Left lung (tissue), 10 donors: Measurements from ENCODE around the gene RRBP1. TPM values are rescaled to one million over a fixed set of nuclear protein-coding genes. Genes with fewer than 3 reads are reported as not detected.

Source experiments
- ATAC-seq: fragments of 200-7000 bp; cut with Tn5 transposase; one replicate; pipeline ENCODE4 v1.9.1; 2020; ENCODE audit warnings: moderate library complexity
- DNase-seq, 4 donors: peaks; one replicate each; pipeline ENCODE4 v3.0.0-alpha.2; 2013 to 2020
- H3K27ac ChIP-seq, 2 donors: fragments of 200-600 bp; sonication (generic) in 1 of 2; one replicate each; pipeline versions ENCODE4 v1.5.0 to v1.8.0; 2020 to 2021
- H3K27me3 ChIP-seq, 2 donors: fragments of 200-600 bp; sonication (generic) in 1 of 2; one replicate each; pipeline versions ENCODE4 v1.5.0 to v1.8.0; 2020 to 2021
- H3K36me3 ChIP-seq, 2 donors: fragments of 200-600 bp; sonication (generic) in 1 of 2; one replicate each; pipeline versions ENCODE4 v1.5.0 to v1.8.0; 2020 to 2021
- H3K4me1 ChIP-seq, 2 donors: fragments of 200-600 bp; one replicate each; pipeline ENCODE4 v1.8.0; 2021
- H3K4me3 ChIP-seq, 2 donors: fragments of 200-600 bp; sonication (generic) in 1 of 2; one replicate each; pipeline versions ENCODE4 v1.5.0 to v1.8.0; 2020 to 2021; ENCODE audit warnings: mild to moderate bottlenecking in 1 of 2
- H3K9me3 ChIP-seq, 2 donors: fragments of 200-600 bp; sonication (generic) in 1 of 2; one replicate each; pipeline versions ENCODE4 v1.5.0 to v1.8.0; 2020 to 2021
- intact Hi-C, 2 donors: fragments of 100-400 bp; cut with DNase I; formaldehyde crosslinking; loops; one replicate each; pipeline versions ENCODE4 v1.11.2 to v1.14.2; 2022
- polyA plus RNA-seq, 6 donors: library from polyadenylated mRNA; unstranded; fragments of 120-200 nt; gene quantifications; one replicate each; pipeline ENCODE4 v1.2.1, GENCODE V29; 2013; ENCODE audit not compliant: insufficient read length in 6 of 6
- total RNA-seq, 2 donors: library from RNA; stranded (reverse); fragmentation: NEBNext Ultra II Directional; extraction: Animal tissue kit (Norgen Biotek cat#: 25700); gene quantifications; one replicate each; pipeline ENCODE4 v1.2.1, GENCODE V29; 2021
- TF ChIP-seq, protein P1 (sequence below), 2 donors: fragments of 200-600 bp; sonication (generic) in 1 of 2; IDR thresholded peaks; one replicate each; pipeline versions ENCODE4 v1.5.0 to v1.8.0; 2021; ENCODE audit warnings: antibody characterized with exemption in 2 of 2
- donor health status: DM: no; HTN: yes; CAD: no.
- donor health status: DM: no; HTN: no; CAD: no.

The RRBP1 gene
- total and polyA plus RNA-seq, 8 donors: 110 to 263 (median 131) TPM

DNA sequence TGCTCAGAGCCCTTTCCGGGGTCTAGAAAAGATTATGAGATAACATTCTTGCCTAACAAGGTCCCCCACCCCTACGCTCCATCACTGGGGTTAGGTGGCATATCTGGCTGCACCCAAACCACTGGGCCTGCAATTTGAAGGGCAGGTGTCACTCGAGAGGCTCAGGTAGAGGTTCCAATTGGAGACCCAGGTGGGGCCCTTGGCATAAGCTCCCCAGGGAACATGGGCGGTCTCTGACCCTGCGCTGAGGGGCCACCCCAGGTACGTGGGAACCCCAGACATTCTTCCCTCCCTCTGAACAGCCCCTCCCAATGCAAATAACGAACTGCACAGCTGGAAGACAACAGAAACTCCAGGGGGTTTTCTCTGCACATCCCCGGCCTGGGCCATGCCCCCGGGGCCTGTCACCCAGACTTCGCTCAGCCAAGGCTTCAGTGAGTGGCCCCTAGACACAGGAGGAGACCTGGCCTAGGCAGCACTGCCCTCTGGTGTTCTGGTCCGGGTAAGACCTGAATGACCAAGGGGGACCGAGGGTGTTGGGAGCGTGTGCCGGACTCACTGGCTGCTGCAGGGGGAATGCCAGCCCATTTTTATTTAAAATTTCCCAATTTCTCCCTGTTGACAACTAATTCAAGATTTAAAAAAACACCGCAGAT lies 64.7 kb downstream of the RRBP1 start:
- peak in 3 of 4 donors; percentile 37 to 76 (median 65) for DNase-seq

DNA sequence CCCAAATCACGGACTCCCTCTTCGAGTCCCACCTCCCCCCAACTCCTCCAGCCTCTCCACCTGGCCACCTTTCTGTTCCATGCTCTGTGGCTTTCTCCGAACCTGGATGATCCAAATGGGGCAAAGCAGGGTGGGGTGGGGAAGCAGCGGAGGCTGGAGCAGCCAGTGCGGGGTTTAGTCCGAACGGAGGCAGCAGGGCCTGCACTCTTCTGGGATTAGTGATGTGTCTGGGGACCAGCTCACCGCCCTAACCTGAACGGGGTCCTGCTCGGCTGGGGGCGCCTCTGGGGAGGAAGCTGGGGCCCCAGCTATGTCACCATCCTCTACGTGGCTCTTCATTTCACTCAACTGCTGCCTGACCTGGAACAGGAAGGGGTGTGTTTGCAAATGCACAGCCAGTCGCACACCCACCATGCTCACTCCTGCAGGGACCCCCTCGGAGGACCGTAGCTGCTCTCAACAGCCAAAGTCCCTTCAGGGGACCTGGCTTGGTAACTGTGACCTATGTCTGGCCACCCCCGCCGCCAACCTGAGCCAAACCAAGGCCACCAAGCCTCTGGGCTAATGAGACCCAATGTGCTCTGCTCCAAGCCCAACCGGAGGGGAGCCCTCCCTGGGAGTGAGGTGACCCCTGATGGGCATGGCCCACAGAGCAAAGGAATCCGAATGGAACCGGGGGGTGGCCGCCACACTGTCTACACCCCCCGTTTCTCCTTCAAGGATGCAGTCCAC lies 65.4 kb downstream of the RRBP1 start:
- DNase-seq (peak in 1 of 4 donors; percentile 64), ATAC-seq (no peak)
- TF ChIP-seq, protein P1, sequence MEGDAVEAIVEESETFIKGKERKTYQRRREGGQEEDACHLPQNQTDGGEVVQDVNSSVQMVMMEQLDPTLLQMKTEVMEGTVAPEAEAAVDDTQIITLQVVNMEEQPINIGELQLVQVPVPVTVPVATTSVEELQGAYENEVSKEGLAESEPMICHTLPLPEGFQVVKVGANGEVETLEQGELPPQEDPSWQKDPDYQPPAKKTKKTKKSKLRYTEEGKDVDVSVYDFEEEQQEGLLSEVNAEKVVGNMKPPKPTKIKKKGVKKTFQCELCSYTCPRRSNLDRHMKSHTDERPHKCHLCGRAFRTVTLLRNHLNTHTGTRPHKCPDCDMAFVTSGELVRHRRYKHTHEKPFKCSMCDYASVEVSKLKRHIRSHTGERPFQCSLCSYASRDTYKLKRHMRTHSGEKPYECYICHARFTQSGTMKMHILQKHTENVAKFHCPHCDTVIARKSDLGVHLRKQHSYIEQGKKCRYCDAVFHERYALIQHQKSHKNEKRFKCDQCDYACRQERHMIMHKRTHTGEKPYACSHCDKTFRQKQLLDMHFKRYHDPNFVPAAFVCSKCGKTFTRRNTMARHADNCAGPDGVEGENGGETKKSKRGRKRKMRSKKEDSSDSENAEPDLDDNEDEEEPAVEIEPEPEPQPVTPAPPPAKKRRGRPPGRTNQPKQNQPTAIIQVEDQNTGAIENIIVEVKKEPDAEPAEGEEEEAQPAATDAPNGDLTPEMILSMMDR (IDR thresholded peaks at IDR 0.05): no peak
- H3K9me3 ChIP-seq: no peaks in the 10 kb centered on the region
- H3K27me3 ChIP-seq: no peaks in the 10 kb centered on the region
- intact Hi-C loops: loop anchor here in 1 of 2 donors (10.0 kb wide), 1 partner anchor 82 kb away; the partner anchor contains the start of gene BFSP1
- no peak overlapping the region for H3K27ac ChIP-seq
- H3K4me1 ChIP-seq: peaks cover 3 to 35% of the 10 kb centered on the region in 2 donors
- H3K36me3 ChIP-seq: peaks cover 0 to 96% of the 10 kb centered on the region in 2 donors
- H3K4me3 ChIP-seq: no peak overlapping the region

More for the DNA sequence above, 64.7 kb downstream of the RRBP1 start:
- intact Hi-C loops: loop anchor here in 1 of 2 donors (10.0 kb wide), 1 partner anchor 83 kb away; the partner anchor contains the start of gene BFSP1
- Histone ChIP-seq H3K36me3 (peaks cover 0 to 100% of the 10 kb centered on the region in 2 donors), H3K27ac (no peak overlapping the region), H3K27me3 (no peaks in the 10 kb centered on the region), H3K9me3 (no peaks in the 10 kb centered on the region), H3K4me1 (peaks cover 3 to 28% of the 10 kb centered on the region in 2 donors), H3K4me3 (no peak overlapping the region)
- TF ChIP-seq, protein P1 (IDR thresholded peaks at IDR 0.05): peak; percentile 35 to 63
- peak; percentile 64 for ATAC-seq

DNA sequence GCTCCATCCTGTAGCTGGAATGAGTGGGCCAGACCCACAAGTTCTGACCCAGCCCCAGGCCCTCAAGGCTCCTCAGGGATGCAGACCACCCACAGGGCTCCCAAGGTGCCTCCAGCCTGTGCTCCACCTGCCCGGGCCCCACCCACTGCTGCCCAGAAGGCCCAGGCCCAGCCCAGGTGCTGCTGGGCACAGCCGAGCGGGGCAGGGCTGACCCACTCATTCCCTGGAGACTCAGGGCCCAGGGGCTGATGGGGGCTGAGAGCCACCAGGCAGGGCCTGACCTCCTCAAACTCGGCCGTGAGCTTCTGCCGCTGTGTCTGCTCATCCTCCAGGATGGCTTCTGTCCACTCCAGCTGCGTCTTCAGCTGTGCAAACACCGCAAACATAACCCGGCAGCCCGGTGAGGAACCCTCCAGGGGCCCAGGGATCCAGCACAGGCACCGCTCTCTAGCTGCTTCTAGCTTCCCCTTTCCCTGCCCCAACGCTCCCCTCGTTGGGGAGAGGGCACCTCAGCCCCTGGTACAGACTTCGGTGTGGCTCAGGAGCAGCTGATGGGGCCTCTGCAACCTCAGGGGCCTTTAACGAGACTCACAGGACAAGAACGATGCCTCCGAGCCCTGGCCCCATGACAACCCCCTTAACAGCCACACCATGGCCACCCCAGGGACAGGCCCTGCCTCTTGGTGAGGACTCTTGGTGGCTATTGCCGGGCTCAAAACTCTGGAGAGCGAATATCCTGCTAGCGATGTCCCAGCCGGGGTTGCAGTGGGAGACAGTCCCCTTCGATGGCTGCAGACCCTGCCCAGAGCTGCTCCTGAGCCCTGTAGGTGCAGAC lies 66.2 kb downstream of the RRBP1 start:
- H3K27ac ChIP-seq: no peak overlapping the region
- H3K36me3 ChIP-seq: peaks cover 0 to 96% of the 10 kb centered on the region in 2 donors
- intact Hi-C loops: loop anchor here in 1 of 2 donors (10.0 kb wide), 1 partner anchor 81 kb away; the partner anchor contains the start of gene BFSP1
- TF ChIP-seq, protein P1 (IDR thresholded peaks at IDR 0.05): no peak
- H3K27me3 ChIP-seq: no peaks in the 10 kb centered on the region
- no peaks in the 10 kb centered on the region for H3K9me3 ChIP-seq
- DNase-seq: peak in 1 of 4 donors; percentile 73
- H3K4me3 ChIP-seq: no peak overlapping the region
- no peak for ATAC-seq
- H3K4me1 ChIP-seq: peaks cover 3 to 42% of the 10 kb centered on the region in 2 donors

DNA sequence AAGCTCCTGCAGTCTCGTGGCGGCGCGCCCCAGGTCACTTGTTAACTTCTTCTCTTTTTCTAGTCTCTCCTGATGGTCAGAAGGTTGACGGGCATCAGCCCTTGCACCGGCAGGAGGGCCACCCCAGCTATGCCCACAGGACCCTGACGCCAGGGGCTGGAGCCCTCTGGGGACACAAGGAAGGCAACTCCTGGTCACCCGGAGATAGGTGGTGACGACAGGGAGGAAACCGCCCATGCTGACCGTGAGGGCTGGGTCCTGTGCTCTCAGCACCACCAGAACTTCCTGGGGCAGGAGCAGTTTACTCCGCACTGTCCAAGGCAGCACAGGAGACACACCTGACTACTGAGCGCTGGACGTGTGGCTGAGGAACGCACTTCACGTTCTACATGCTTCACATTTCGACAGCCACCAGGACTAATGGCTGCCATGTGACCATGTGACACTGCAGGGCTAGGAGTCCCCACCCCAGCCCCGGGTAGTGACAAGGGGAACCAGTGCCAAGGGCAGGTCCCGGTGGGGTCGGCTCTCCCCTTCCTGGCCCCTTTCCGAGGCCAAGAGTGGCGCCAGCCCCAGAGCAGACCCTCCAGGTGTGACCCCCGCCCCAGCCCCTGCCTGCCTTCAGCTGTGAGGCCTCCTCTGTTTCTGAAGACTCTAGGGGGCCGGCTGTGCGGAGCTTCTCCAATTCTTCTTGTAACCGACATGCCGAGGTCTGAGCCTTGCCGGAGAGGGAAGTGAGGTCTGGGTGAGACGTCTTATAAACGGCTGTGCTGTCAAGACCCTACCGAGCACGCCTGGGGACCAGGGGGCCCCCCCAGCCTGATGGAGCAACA lies 67.0 kb downstream of the RRBP1 start:
- H3K36me3 ChIP-seq: peaks cover 0 to 89% of the 10 kb centered on the region in 2 donors
- no peaks in the 10 kb centered on the region for H3K27me3 ChIP-seq
- no peak for ATAC-seq
- H3K27ac ChIP-seq: no peak overlapping the region
- peak in 1 of 4 donors; percentile 73 for DNase-seq
- intact Hi-C loops: loop anchor here in 1 of 2 donors (10.0 kb wide), 1 partner anchor 80 kb away; the partner anchor contains the start of gene BFSP1
- H3K4me3 ChIP-seq: no peak overlapping the region
- TF ChIP-seq, protein P1 (IDR thresholded peaks at IDR 0.05): no peak
- peaks cover 3 to 43% of the 10 kb centered on the region in 2 donors for H3K4me1 ChIP-seq
- no peaks in the 10 kb centered on the region for H3K9me3 ChIP-seq
